B cell (primary cell): ENCODE measurements around the gene ANKRD23. TPM values are rescaled to one million over a fixed set of nuclear protein-coding genes. Genes with fewer than 3 reads are reported as not detected.

Experiments
- ATAC-seq: fragments of 200-7000 bp; cut with Tn5 transposase; one replicate; pipeline ENCODE4 v1.10.0; 2021; ENCODE audit warnings: low read depth, mild to moderate bottlenecking, moderate number of reproducible peaks, moderate library complexity
- CTCF ChIA-PET: fragments of 350-600 bp; sonication (Branson Sonifier 250); formaldehyde crosslinking; loops from one replicate; lab custom pipeline; 2021; ENCODE audit warnings: antibody characterized with exemption, inconsistent platforms; lab: Charles Lee
- POLR2A ChIA-PET: fragments of 350-600 bp; sonication (Branson Sonifier 250); formaldehyde crosslinking; loops from one replicate; lab custom pipeline; 2021; ENCODE audit warnings: antibody characterized with exemption; lab: Charles Lee
- DNase-seq: peaks from one replicate; pipeline ENCODE4 v3.0.0; 2013
- H2AFZ ChIP-seq: 2 replicates; pipeline ENCODE4 v1.6.1; 2012; ENCODE audit warnings: mild to moderate bottlenecking, low read depth, low read length; ENCODE audit not compliant: insufficient read depth, poor library complexity, severe bottlenecking
- H3K27ac ChIP-seq, 2 donors: 1 replicate in 1 of 2; 2 replicates in 1 of 2; pipeline ENCODE4 v1.5.1; 2012 to 2013; ENCODE audit warnings: low read length in 2 of 2, mild to moderate bottlenecking in 2 of 2, moderate library complexity in 1 of 2
- H3K27me3 ChIP-seq, 4 experiments: fragments of 200-600 bp in 1 of 4; sonication (generic) in 1 of 4; replicated peaks in 1 of 4; 1 replicate in 2 of 4; 2 replicates in 2 of 4; pipeline versions ENCODE4 v1.6.1 to v1.7.0; 2013 to 2016; ENCODE audit warnings: low read length in 3 of 4, mild to moderate bottlenecking in 2 of 4, mixed read lengths in 1 of 4, moderate library complexity in 1 of 4; ENCODE audit not compliant: insufficient read depth in 4 of 4, control insufficient read depth in 3 of 4; ENCODE audit errors: control extremely low read depth in 1 of 4
- H3K36me3 ChIP-seq, 2 experiments: replicated peaks in 1 of 2; 1 replicate in 1 of 2; 2 replicates in 1 of 2; pipeline versions ENCODE4 v1.6.1 to v1.7.1; 2013; ENCODE audit warnings: low read length in 1 of 2; ENCODE audit not compliant: insufficient read depth in 2 of 2, control insufficient read depth in 1 of 2; ENCODE audit errors: control extremely low read depth in 1 of 2, extremely low read depth in 1 of 2
- H3K4me1 ChIP-seq, 2 donors: fragments of 200-600 bp in 1 of 2; sonication (generic) in 1 of 2; 1 replicate in 1 of 2; 2 replicates in 1 of 2; pipeline versions ENCODE4 v1.5.1 to v1.6.1; 2013 to 2017; ENCODE audit warnings: low read length in 2 of 2; ENCODE audit not compliant: control insufficient read depth in 2 of 2, insufficient read depth in 2 of 2
- H3K4me2 ChIP-seq: replicated peaks from 2 replicates; pipeline ENCODE3; 2012; ENCODE audit warnings: mild to moderate bottlenecking, low read depth, low read length; ENCODE audit not compliant: poor library complexity, severe bottlenecking
- H3K4me3 ChIP-seq, 5 experiments: fragments of 200-600 bp in 1 of 5; sonication (generic) in 1 of 5; 1 replicate in 3 of 5; 2 replicates in 2 of 5; pipeline versions ENCODE4 v1.5.1 to v1.7.0; 2011 to 2016; ENCODE audit warnings: low read length in 4 of 5, mild to moderate bottlenecking in 4 of 5, low read depth in 2 of 5, control low read depth in 1 of 5, moderate library complexity in 1 of 5; ENCODE audit not compliant: insufficient read depth in 1 of 5; ENCODE audit errors: control extremely low read depth in 1 of 5, extremely low read depth in 1 of 5
- H3K79me2 ChIP-seq: fragments of 200-600 bp; sonication (generic); one replicate; pipeline ENCODE4 v1.6.0; 2016; ENCODE audit warnings: low read length; ENCODE audit not compliant: control insufficient read depth, insufficient read depth
- H3K9ac ChIP-seq: fragments of 200-600 bp; sonication (generic); 2 replicates; pipeline ENCODE4 v1.6.1; 2017; ENCODE audit warnings: mild to moderate bottlenecking, low read length, moderate library complexity
- H3K9me3 ChIP-seq, 3 donors: one replicate each; pipeline versions ENCODE4 v1.6.1 to v1.7.1; 2013; ENCODE audit warnings: low read length in 2 of 3; ENCODE audit not compliant: control insufficient read depth in 2 of 3, insufficient read depth in 1 of 3; ENCODE audit errors: control extremely low read depth in 1 of 3
- H4K20me1 ChIP-seq: 2 replicates; pipeline ENCODE4 v1.6.0; 2012; ENCODE audit warnings: mild to moderate bottlenecking, low read length; ENCODE audit not compliant: insufficient read depth, control insufficient read depth, poor library complexity, severe bottlenecking
- H3K27ac Mint-ChIP-seq: one replicate; pipeline ENCODE4 v1.8.0; 2021; ENCODE audit warnings: mixed read lengths
- H3K27me3 Mint-ChIP-seq: one replicate; pipeline ENCODE4 v1.8.0; 2021; ENCODE audit warnings: mixed read lengths
- H3K4me1 Mint-ChIP-seq: one replicate; pipeline ENCODE4 v1.8.0; 2021; ENCODE audit warnings: mixed read lengths
- H3K4me3 Mint-ChIP-seq: one replicate; pipeline ENCODE4 v1.8.0; 2021; ENCODE audit warnings: mixed read lengths
- H3K9me3 Mint-ChIP-seq: one replicate; pipeline ENCODE4 v1.8.0; 2022; ENCODE audit warnings: mixed read lengths; ENCODE audit not compliant: insufficient read depth
- EZH2 ChIP-seq: IDR thresholded peaks from 2 replicates; pipeline ENCODE4 v1.6.1; 2012; ENCODE audit warnings: borderline replicate concordance, low read depth, mild to moderate bottlenecking, moderate library complexity, low read length; ENCODE audit not compliant: insufficient read depth, poor library complexity, severe bottlenecking
- whole genome bisulfite sequencing: methylation state at CpG from one replicate; pipeline ENCODE4 v1.1.5; 2013; ENCODE audit warnings: missing lambda C conversion rate; ENCODE audit not compliant: insufficient coverage; 5-methylcytosine and 5-hydroxymethylcytosine counted together
- intact Hi-C: fragments of 100-400 bp; cut with micrococcal nuclease; formaldehyde crosslinking; loops from one replicate; pipeline ENCODE4 v1.10.0; 2022
- polyA plus RNA-seq: library from polyadenylated mRNA; depleted of rRNA; stranded (reverse); fragments of >200 nt; gene quantifications from 2 replicates; pipeline ENCODE4 v1.2.3, GENCODE V29; 2012
- total RNA-seq, 2 donors: library from RNA; stranded (reverse); fragments of 120-200 nt in 1 of 2; gene quantifications; 1 replicate in 1 of 2; 2 replicates in 1 of 2; pipeline versions ENCODE4 v1.2.3 to v1.2.4, GENCODE V29; 2013 to 2022
- TF ChIP-seq, protein P1 (sequence below): fragments of 200-600 bp; IDR thresholded peaks from one replicate; pipeline ENCODE4 v1.8.0; 2022; ENCODE audit warnings: antibody characterized with exemption, mild to moderate bottlenecking

ANKRD23 gene
- total and polyA plus RNA-seq, 2 donors (not counting 1 experiment from before 2014, with no cell fraction given): 8.8 to 11.3 TPM

- Histone ChIP-seq H3K4me3 (no peak overlapping the region), H3K4me2 (peak overlapping the region; percentile 49), H4K20me1 (no peaks in the 10 kb centered on the region), H3K9ac (no peak overlapping the region), H3K9me3 (peaks cover 0 to 3% (median 0%) of the 10 kb centered on the region in 3 donors), H3K36me3 (peaks cover 0 to 37% of the 10 kb centered on the region in 2 experiments), H3K4me1 (peaks cover 23 to 28% of the 10 kb centered on the region in 2 donors), H3K79me2 (peaks cover 5% of the 10 kb centered on the region), H3K27me3 (no peaks in the 10 kb centered on the region), H2AFZ (peak overlapping the region; percentile 64), H3K27ac (no peak overlapping the region)
- 80% methylated on average over 25 of the region's 27 CpGs for WGBS
- ATAC-seq (peak; percentile 8), DNase-seq (peak; percentile 14)
- ChIA-PET CTCF (interaction anchor here (0.7 to 3.8 kb wide), 20 partner anchors 14 to 393 kb away, joined by 3 to 45 read pairs (median 4); partner anchors contain the start of genes ANKRD23, ANKRD39, CNNM3 and CNNM4), POLR2A (interaction anchor here (0.5 to 1.9 kb wide), 4 partner anchors 16 to 312 kb away, joined by 3 to 5 read pairs (median 4); partner anchors contain the start of genes ANKRD36 and CNNM3)
- Mint-ChIP-seq H3K27me3 (no peaks in the 10 kb centered on the region), H3K27ac (no peak overlapping the region), H3K4me1 (peaks cover 4% of the 10 kb centered on the region), H3K4me3 (no peak overlapping the region), H3K9me3 (no peaks in the 10 kb centered on the region)
- intact Hi-C loops: loop anchor here (1.0 to 5.0 kb wide), 4 partner anchors 14 to 163 kb away; partner anchors contain the start of genes KANSL3 and LMAN2L
- TF ChIP-seq EZH2: no peak
- TF ChIP-seq, protein P1, sequence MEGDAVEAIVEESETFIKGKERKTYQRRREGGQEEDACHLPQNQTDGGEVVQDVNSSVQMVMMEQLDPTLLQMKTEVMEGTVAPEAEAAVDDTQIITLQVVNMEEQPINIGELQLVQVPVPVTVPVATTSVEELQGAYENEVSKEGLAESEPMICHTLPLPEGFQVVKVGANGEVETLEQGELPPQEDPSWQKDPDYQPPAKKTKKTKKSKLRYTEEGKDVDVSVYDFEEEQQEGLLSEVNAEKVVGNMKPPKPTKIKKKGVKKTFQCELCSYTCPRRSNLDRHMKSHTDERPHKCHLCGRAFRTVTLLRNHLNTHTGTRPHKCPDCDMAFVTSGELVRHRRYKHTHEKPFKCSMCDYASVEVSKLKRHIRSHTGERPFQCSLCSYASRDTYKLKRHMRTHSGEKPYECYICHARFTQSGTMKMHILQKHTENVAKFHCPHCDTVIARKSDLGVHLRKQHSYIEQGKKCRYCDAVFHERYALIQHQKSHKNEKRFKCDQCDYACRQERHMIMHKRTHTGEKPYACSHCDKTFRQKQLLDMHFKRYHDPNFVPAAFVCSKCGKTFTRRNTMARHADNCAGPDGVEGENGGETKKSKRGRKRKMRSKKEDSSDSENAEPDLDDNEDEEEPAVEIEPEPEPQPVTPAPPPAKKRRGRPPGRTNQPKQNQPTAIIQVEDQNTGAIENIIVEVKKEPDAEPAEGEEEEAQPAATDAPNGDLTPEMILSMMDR: no peak
These were observed 43.5 kb downstream of the ANKRD23 start for GRCh38 chr2:96800061-96801004.
